Measurements from ENCODE around the gene DECR2.

- TF ChIP-seq POLR2A (IDR thresholded peaks at IDR 0.05): no peak
- no peak for TF ChIP-seq CTCF (IDR thresholded peaks at IDR 0.05)
Observed at GRCh38 chr16:450785-451512, 49.3 kb downstream of the DECR2 start.
